ENCODE data around the gene PLCL1. TPM values are rescaled to one million over a fixed set of nuclear protein-coding genes. Genes with fewer than 3 reads are reported as not detected.

Gene PLCL1
- total RNA-seq, 2 donors from 2014 or later = 24.9 to 27.2 TPM

DNA sequence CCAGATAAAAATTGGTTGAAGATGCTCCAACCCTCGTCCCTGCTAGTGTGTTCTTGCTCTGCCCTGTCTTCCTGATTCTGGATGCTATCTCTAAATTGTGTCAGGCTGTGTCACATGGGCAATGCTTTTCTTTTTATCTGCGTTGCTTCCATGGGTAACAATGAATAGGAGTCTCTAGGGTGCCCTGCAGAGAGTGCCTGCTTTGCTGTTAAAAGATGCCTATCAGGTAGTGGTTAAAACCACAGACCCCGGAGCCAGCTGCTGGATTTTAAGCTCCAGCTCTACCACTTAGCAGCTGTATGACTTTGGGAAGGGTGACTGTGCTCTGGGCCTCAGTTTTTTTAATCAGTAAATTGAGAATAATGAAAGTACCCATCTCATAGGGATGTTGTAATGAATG is 340.3 kb downstream of the PLCL1 start:
- Mint-ChIP-seq H3K27ac (peak overlapping the region; percentile 4), H3K36me3 (ENCODE audit: low read depth) (peaks cover 11% of the 10 kb centered on the region), H3K4me3 (no peak overlapping the region), H3K27me3 (no peaks in the 10 kb centered on the region), H3K4me1 (peaks cover 15% of the 10 kb centered on the region)
- ATAC-seq (peak; percentile 54), DNase-seq (no peak)
- no peaks in the 10 kb centered on the region for H3K9me3 ChIP-seq (ENCODE audit: control insufficient read depth, low read length, poor library complexity, severe bottlenecking)

DNA sequence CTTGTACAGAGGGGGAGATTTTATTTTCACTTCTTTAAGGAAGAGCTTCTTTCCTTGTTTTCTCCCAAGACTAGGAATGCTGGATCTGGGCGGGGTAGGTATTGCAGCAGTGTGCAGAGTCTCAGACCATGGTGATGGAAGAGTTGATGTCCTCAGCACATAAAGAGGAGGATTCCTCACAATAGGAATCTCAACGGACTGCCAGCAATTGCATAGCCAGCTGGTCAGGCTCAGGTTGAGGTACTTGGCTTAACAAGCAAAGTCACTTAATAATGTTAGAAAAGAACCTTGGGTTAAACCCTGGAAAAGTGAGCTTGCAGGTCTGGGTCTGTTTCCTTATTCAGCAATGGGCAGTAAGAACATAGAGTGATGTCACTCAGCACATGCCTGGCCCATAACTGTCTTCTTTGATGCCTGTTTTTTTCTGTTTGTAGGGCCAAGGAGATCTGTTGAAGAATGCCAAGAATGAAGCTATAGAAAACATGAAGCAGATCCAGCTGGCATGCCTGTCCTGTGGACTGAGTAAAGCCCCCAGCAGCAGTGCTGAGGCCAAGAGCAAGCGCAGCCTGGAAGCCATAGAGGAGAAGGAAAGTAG is 342.1 kb downstream of the PLCL1 start:
- Mint-ChIP-seq H3K4me3 (no peak overlapping the region), H3K27me3 (no peaks in the 10 kb centered on the region)

GRCh38 chr2:198157314-198157713 is 352.9 kb downstream of the PLCL1 start:
- Mint-ChIP-seq H3K27me3 (no peaks in the 10 kb centered on the region), H3K4me3 (no peak overlapping the region), H3K36me3 (ENCODE audit: low read depth) (no peaks in the 10 kb centered on the region), H3K27ac (no peak overlapping the region), H3K4me1 (peaks cover 5% of the 10 kb centered on the region)
- no peak for ATAC-seq
- DNase-seq = no peak
- H3K9me3 ChIP-seq (ENCODE audit: control insufficient read depth, low read length, poor library complexity, severe bottlenecking) = no peaks in the 10 kb centered on the region

More for the DNA sequence above, 342.1 kb downstream of the PLCL1 start:
- peaks cover 15% of the 10 kb centered on the region for H3K4me1 Mint-ChIP-seq
- no peak overlapping the region for H3K27ac Mint-ChIP-seq
- H3K9me3 ChIP-seq (ENCODE audit: control insufficient read depth, low read length, poor library complexity, severe bottlenecking) = no peaks in the 10 kb centered on the region
- DNase-seq (no peak), ATAC-seq (no peak)
- peaks cover 11% of the 10 kb centered on the region for H3K36me3 Mint-ChIP-seq (ENCODE audit: low read depth)

DNA sequence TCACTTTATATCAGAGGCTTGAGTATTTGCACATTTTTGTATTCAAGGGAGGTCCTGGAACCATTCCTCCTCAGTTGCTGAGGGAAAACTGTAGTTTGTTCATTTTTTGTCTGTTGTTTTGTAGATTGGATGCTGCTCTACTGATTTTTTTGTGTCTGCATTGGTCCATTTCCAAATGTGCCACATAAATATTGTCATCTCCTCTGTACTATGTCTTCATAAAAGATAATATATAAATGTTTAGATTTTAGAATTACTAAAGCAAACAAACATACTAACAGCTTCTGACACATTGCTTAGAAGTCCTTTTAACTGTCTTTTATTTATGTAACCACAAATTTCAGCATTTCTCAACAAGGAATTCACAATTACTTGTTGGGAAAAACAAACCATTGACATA is 356.8 kb downstream of the PLCL1 start:
- no peak overlapping the region for H3K4me3 Mint-ChIP-seq
- ATAC-seq (no peak), DNase-seq (no peak)
- peaks cover 2% of the 10 kb centered on the region for H3K36me3 Mint-ChIP-seq (ENCODE audit: low read depth)
- H3K4me1 Mint-ChIP-seq = peaks cover 5% of the 10 kb centered on the region
- H3K27ac Mint-ChIP-seq = no peak overlapping the region
- no peaks in the 10 kb centered on the region for H3K27me3 Mint-ChIP-seq
- no peaks in the 10 kb centered on the region for H3K9me3 ChIP-seq (ENCODE audit: control insufficient read depth, low read length, poor library complexity, severe bottlenecking)

- ATAC-seq (no peak), DNase-seq (no peak)
- Mint-ChIP-seq H3K4me1 (peaks cover 5% of the 10 kb centered on the region), H3K36me3 (ENCODE audit: low read depth) (peaks cover 2% of the 10 kb centered on the region), H3K27me3 (no peaks in the 10 kb centered on the region), H3K4me3 (no peak overlapping the region), H3K27ac (no peak overlapping the region)
- H3K9me3 ChIP-seq (ENCODE audit: control insufficient read depth, low read length, poor library complexity, severe bottlenecking) = no peaks in the 10 kb centered on the region
Observed at GRCh38 chr2:198162276-198162675, 357.9 kb downstream of the PLCL1 start.

- H3K27ac Mint-ChIP-seq = no peak overlapping the region
- no peaks in the 10 kb centered on the region for H3K9me3 ChIP-seq (ENCODE audit: control insufficient read depth, low read length, poor library complexity, severe bottlenecking)
- peaks cover 2% of the 10 kb centered on the region for H3K36me3 Mint-ChIP-seq (ENCODE audit: low read depth)
- ATAC-seq (no peak), DNase-seq (no peak)
- H3K27me3 Mint-ChIP-seq = no peaks in the 10 kb centered on the region
- no peak overlapping the region for H3K4me3 Mint-ChIP-seq
- peaks cover 5% of the 10 kb centered on the region for H3K4me1 Mint-ChIP-seq
Observed at GRCh38 chr2:198164843-198165242, 360.4 kb downstream of the PLCL1 start.

DNA sequence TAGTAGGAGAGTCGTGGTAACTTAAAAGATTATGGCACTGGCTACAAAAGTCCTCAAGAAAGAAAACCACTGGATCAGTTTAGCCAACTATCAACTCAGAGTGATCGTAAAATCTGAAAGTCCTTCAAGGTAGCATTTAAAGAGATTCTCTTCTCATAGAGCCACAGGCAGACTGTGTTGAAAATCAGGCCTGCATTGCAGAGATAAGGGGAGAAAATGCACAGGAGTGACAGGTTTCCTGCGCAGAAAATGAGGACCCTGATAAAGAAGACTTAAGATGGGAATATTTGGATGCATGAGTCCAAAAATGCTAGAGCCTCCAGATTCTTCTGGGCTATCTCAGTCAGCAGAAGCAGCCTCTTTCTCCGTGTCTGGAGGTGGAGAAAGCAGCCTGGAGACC is 360.9 kb downstream of the PLCL1 start:
- DNase-seq = no peak
- H3K27me3 Mint-ChIP-seq = no peaks in the 10 kb centered on the region
- H3K4me1 Mint-ChIP-seq = peaks cover 5% of the 10 kb centered on the region
- no peaks in the 10 kb centered on the region for H3K9me3 ChIP-seq (ENCODE audit: control insufficient read depth, low read length, poor library complexity, severe bottlenecking)
- H3K36me3 Mint-ChIP-seq (ENCODE audit: low read depth) = peaks cover 2% of the 10 kb centered on the region
- no peak for ATAC-seq
- H3K4me3 Mint-ChIP-seq = no peak overlapping the region
- no peak overlapping the region for H3K27ac Mint-ChIP-seq

DNA sequence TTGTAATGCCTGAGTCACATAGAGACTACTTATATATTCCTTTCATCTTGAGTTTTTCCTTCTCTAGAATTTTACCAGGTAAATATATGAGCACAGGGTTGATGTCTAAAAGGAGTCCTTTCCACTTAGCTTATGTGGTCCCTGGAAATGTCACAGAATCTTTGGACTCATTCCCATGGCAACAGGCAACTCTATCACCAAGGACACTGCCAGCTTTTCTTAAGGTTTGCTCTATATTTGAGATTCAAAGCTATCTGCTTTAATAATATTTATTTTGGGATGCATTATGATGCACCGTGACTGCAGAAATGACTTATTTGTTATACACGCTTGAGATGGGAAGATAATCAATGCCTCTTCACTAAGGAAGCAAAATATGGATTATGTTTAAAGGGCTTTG is 363.0 kb downstream of the PLCL1 start:
- H3K27me3 Mint-ChIP-seq = peaks cover 4% of the 10 kb centered on the region
- H3K9me3 ChIP-seq (ENCODE audit: control insufficient read depth, low read length, poor library complexity, severe bottlenecking) = no peaks in the 10 kb centered on the region
- DNase-seq (no peak), ATAC-seq (no peak)
- no peak overlapping the region for H3K27ac Mint-ChIP-seq
- H3K4me1 Mint-ChIP-seq = peaks cover 2% of the 10 kb centered on the region
- peaks cover 2% of the 10 kb centered on the region for H3K36me3 Mint-ChIP-seq (ENCODE audit: low read depth)
- H3K4me3 Mint-ChIP-seq = no peak overlapping the region

DNA sequence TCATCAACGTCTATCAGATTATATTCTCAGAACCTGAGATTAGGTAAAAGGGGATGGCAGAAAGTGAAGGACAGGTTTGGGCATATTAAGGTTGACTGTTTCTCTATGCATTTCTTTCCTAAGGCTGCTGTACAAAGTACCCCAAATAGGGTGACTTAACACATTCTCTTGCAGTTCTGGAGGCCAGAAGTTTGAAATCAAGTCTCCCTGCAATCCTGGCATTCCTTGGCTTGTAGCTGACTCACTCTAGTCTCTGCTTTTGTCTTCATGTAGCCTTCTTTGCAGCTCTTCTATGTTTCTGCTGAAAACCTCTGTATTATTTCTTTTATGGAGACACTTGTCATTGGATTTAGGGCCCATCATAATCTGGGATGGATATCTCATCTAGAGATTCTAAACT is 364.3 kb downstream of the PLCL1 start:
- H3K9me3 ChIP-seq (ENCODE audit: control insufficient read depth, low read length, poor library complexity, severe bottlenecking) = no peaks in the 10 kb centered on the region
- peaks cover 8% of the 10 kb centered on the region for H3K27me3 Mint-ChIP-seq
- no peak for DNase-seq
- H3K4me1 Mint-ChIP-seq = peaks cover 3% of the 10 kb centered on the region
- H3K4me3 Mint-ChIP-seq = no peak overlapping the region
- H3K36me3 Mint-ChIP-seq (ENCODE audit: low read depth) = no peaks in the 10 kb centered on the region
- ATAC-seq = no peak
- no peak overlapping the region for H3K27ac Mint-ChIP-seq

- H3K27me3 Mint-ChIP-seq = peaks cover 8% of the 10 kb centered on the region
- no peak for DNase-seq
- no peaks in the 10 kb centered on the region for H3K9me3 ChIP-seq (ENCODE audit: control insufficient read depth, low read length, poor library complexity, severe bottlenecking)
- ATAC-seq = no peak
- H3K4me1 Mint-ChIP-seq = peaks cover 3% of the 10 kb centered on the region
- H3K36me3 Mint-ChIP-seq (ENCODE audit: low read depth) = no peaks in the 10 kb centered on the region
- H3K4me3 Mint-ChIP-seq = no peak overlapping the region
- H3K27ac Mint-ChIP-seq = no peak overlapping the region
Observed at GRCh38 chr2:198173242-198173641, 368.8 kb downstream of the PLCL1 start.

DNA sequence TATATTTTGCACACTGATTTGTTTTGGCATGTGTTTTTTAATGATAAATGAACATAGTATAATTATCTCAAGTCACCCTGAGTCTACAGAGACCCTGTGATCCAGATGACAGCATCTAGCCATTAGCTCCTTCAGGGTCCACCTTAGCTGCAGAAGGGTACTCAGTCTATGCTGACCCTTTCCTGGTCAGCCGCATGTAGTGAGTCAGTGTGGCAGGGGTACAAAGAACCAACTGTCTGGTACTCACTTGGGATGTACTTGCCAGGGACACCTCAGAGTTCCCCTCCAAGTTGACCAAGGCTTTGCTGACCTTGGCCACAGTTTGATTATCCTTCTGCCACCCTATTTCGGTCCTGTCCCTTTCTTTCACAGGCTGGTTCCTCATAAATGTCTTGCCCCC is 369.5 kb downstream of the PLCL1 start:
- peaks cover 3% of the 10 kb centered on the region for H3K4me1 Mint-ChIP-seq
- peaks cover 8% of the 10 kb centered on the region for H3K27me3 Mint-ChIP-seq
- DNase-seq = no peak
- H3K9me3 ChIP-seq (ENCODE audit: control insufficient read depth, low read length, poor library complexity, severe bottlenecking) = no peaks in the 10 kb centered on the region
- H3K27ac Mint-ChIP-seq = no peak overlapping the region
- H3K4me3 Mint-ChIP-seq = no peak overlapping the region
- no peak for ATAC-seq
- H3K36me3 Mint-ChIP-seq (ENCODE audit: low read depth) = no peaks in the 10 kb centered on the region

DNA sequence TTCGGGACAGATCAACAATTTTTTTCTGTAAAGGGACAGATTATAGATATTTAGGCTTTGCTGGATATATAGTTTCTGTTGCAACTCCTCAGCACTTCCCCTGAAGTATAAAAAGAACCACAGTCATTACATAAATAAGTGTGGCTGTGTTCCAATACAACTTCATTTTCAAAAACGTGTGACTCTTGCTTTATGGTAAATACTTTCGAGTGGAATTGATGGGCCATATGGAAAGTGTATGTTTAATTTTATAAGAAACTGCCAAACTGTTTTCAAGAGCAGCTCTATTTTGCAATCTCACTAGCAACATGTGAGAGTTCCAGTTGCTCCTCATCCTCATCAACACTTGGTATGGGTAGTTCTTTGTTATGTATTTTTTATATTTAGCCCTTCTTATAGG is 370.9 kb downstream of the PLCL1 start:
- H3K27ac Mint-ChIP-seq = no peak overlapping the region
- no peaks in the 10 kb centered on the region for H3K36me3 Mint-ChIP-seq (ENCODE audit: low read depth)
- ATAC-seq (no peak), DNase-seq (no peak)
- peaks cover 8% of the 10 kb centered on the region for H3K27me3 Mint-ChIP-seq
- peaks cover 3% of the 10 kb centered on the region for H3K4me1 Mint-ChIP-seq
- H3K9me3 ChIP-seq (ENCODE audit: control insufficient read depth, low read length, poor library complexity, severe bottlenecking) = no peaks in the 10 kb centered on the region
- H3K4me3 Mint-ChIP-seq = no peak overlapping the region

DNA sequence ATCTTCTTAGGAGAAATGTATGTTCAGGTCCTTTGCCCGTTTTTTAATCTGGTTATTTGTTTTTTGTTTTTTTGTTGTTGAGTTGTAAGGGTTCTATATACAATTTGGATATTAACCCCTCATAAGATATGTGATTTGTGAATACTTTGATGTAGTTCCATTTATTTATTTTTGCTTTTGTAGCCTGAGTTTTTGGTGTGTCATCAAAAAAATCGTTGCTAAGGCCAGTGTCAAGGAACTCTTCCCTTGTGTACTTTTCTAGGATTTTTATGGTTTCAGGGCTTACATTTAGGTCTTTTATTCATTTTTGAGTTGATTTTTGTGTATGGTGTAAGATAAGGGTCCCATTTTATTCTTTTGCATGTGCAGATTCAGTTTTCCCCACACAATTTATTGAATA is 372.6 kb downstream of the PLCL1 start:
- Mint-ChIP-seq H3K4me1 (peaks cover 3% of the 10 kb centered on the region), H3K27ac (no peak overlapping the region)
- no peak for ATAC-seq

DNA sequence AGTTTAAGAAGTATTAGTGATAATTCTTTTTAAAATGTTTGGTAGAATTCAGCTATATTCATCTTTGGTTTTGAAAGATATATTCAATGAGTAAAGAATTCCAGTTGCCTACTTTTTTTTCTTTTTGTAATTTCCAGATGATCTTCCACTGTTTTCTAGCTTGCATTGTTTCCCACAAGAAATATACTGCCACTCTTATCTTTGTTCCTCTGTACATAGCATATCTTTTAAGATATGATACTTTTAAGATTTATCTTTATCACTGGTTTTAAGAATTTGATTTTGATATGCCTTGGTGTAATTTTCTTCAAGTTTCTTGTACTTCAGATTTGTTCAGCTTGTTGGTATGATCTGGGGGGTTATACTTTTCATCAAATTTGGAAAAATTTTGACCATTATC is 374.4 kb downstream of the PLCL1 start:
- no peaks in the 10 kb centered on the region for H3K36me3 Mint-ChIP-seq (ENCODE audit: low read depth)
- H3K27ac Mint-ChIP-seq = no peak overlapping the region
- ATAC-seq = no peak
- H3K27me3 Mint-ChIP-seq = no peaks in the 10 kb centered on the region
- no peak overlapping the region for H3K4me3 Mint-ChIP-seq
- DNase-seq = no peak
- H3K9me3 ChIP-seq (ENCODE audit: control insufficient read depth, low read length, poor library complexity, severe bottlenecking) = no peaks in the 10 kb centered on the region
- H3K4me1 Mint-ChIP-seq = no peaks in the 10 kb centered on the region

More for the DNA sequence above, 372.6 kb downstream of the PLCL1 start:
- H3K9me3 ChIP-seq (ENCODE audit: control insufficient read depth, low read length, poor library complexity, severe bottlenecking) = no peaks in the 10 kb centered on the region
- no peak for DNase-seq
- Mint-ChIP-seq H3K36me3 (ENCODE audit: low read depth) (no peaks in the 10 kb centered on the region), H3K27me3 (peaks cover 7% of the 10 kb centered on the region), H3K4me3 (no peak overlapping the region)
